M059J (cell line): Measurements from ENCODE around the gene PAFAH1B2. TPM values are rescaled to one million over a fixed set of nuclear protein-coding genes. Genes with fewer than 3 reads are reported as not detected.
"Not testable (repeated sequence)": the region's sequence is repeated elsewhere in the genome, so short reads cannot be mapped to it uniquely, and the experiment has no call there.

Experiments used
- DNase-seq: peaks from one replicate; pipeline ENCODE4 v3.0.0-alpha.2; 2012; ENCODE audit warnings: low read depth
- total RNA-seq: library from RNA; depleted of rRNA; stranded (reverse); fragments of >200 nt; shearing (Covaris generic); gene quantifications from 2 replicates; pipeline ENCODE4 v1.2.3, GENCODE V29; 2014; rRNA removed

Gene PAFAH1B2
- total RNA-seq = 104 and 152 TPM in 2 replicates

GRCh38 chr11:117143871-117144476, at the start of gene PAFAH1B2:
TSS of gene PAFAH1B2 (plus strand) at chr11:117144287. CDS start at chr11:117152448, 8,161 bp downstream.
- DNase-seq = peak; percentile 93

- DNase-seq = peak; percentile 56
These were observed 49.3 kb upstream of the PAFAH1B2 start for GRCh38 chr11:117094776-117095175.

GRCh38 chr11:117095284-117096161, 48.6 kb upstream of the PAFAH1B2 start:
- DNase-seq = peak; percentile 31

GRCh38 chr11:117096201-117096991, 47.7 kb upstream of the PAFAH1B2 start:
- DNase-seq = peak; percentile 46

- no peak for DNase-seq
These were observed 47.1 kb upstream of the PAFAH1B2 start for GRCh38 chr11:117097014-117097388.

- DNase-seq = peak; percentile 43
These were observed 46.5 kb upstream of the PAFAH1B2 start for GRCh38 chr11:117097389-117098268.

- DNase-seq = peak; percentile 88
These were observed 45.5 kb upstream of the PAFAH1B2 start, which contains the start of gene SIK3 for GRCh38 chr11:117098269-117099232. TSS of gene SIK3 (minus strand) at chr11:117098428. CDS start at chr11:117098415, 13 bp downstream.

- no peak for DNase-seq
These were observed 44.4 kb upstream of the PAFAH1B2 start for GRCh38 chr11:117099696-117100095.

- no peak for DNase-seq
These were observed 43.5 kb upstream of the PAFAH1B2 start for GRCh38 chr11:117100556-117100955.

GRCh38 chr11:117107701-117108590, 36.1 kb upstream of the PAFAH1B2 start:
- DNase-seq = no peak

- DNase-seq = no peak
These were observed 33.7 kb upstream of the PAFAH1B2 start for GRCh38 chr11:117110294-117110950.

GRCh38 chr11:117112497-117112896, 31.6 kb upstream of the PAFAH1B2 start:
- DNase-seq = not testable (repeated sequence)

GRCh38 chr11:117112939-117113338, 31.1 kb upstream of the PAFAH1B2 start:
- DNase-seq = not testable (repeated sequence)

GRCh38 chr11:117117681-117118080, 26.4 kb upstream of the PAFAH1B2 start:
- no peak for DNase-seq

GRCh38 chr11:117121176-117121575, 22.9 kb upstream of the PAFAH1B2 start:
- no peak for DNase-seq

GRCh38 chr11:117122556-117122955, 21.5 kb upstream of the PAFAH1B2 start:
- DNase-seq = no peak

GRCh38 chr11:117126223-117126965, 17.7 kb upstream of the PAFAH1B2 start:
- no peak for DNase-seq
